Raji (cell line): ENCODE data around the gene MOV10L1.

ENCODE experiments used
- POLR2A ChIP-seq: IDR thresholded peaks from 2 replicates; pipeline ENCODE4 v1.6.1; 2011; ENCODE audit warnings: low read depth, low read length, control low read depth; ENCODE audit not compliant: insufficient read depth

MOV10L1 gene

DNA sequence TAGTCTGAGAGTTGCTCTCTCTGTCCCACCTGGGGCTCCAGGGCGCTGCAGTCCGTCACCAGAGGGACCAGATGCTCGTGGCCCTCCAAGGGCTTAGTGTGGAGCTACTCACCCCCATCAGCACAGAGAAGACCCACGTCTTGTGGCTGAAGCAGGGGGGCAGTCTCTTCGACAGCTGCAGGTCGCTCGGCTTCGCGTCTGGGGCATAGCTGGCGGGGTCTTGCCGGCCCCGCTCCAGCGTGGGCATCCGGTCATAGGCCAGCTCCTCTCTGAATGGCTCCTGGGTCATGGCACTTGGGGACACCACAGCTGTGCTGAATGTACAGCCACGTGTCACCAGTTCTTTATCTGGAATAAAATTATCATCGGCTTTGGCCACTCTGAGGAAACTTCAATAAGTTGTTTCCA is 5.2 kb upstream of the MOV10L1 start:
- no peak for TF ChIP-seq POLR2A

- TF ChIP-seq POLR2A, result no peak
These were observed 4.4 kb upstream of the MOV10L1 start, which contains the start of gene MLC1 for GRCh38 chr22:50085211-50085972. TSS of gene MLC1 (minus strand) at chr22:50085426. CDS start at chr22:50084902, 524 bp downstream.

DNA sequence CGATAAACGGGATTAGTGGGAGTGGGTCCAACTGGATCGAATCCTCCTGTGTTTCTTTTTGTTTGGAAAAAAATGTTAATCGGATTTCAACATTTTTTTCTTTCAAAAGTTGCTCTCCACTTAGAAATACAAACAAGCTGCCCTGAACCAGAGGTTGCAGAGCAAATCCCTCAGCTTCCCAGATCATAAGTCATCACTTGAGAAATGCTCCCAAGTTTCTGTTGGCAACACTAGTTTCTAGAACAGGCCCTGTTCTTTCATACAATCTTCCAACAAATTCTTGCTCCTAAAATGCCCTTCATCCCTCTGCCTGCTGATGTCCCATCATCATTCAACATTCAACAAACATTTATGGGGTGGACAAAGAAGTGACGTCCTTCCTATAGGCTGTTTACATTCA is 3.3 kb upstream of the MOV10L1 start:
- no peak for TF ChIP-seq POLR2A

GRCh38 chr22:50087646-50088045 is 2.2 kb upstream of the MOV10L1 start:
- no peak for TF ChIP-seq POLR2A

- no peak for TF ChIP-seq POLR2A
These were observed 1.7 kb upstream of the MOV10L1 start for GRCh38 chr22:50088096-50088495.

- TF ChIP-seq POLR2A, result no peak
These were observed 575 bp upstream of the MOV10L1 start for GRCh38 chr22:50089231-50089630.

DNA sequence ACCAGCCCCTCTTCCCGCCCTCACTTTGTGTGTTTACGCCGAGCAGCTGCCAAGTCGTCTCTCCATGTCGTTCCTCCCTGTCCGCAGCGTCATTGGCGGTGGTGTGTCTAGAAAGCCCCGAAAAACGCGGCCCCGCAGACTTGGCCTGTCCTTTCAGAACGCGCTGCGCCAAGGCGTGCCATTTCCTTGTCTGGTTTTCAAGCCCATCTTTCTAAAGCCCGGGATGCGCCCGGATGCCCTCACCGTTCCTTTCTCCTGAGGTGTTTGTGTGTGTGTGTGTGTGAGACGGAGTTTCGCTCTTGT is 557 bp downstream of the MOV10L1 start:
- no peak for TF ChIP-seq POLR2A

GRCh38 chr22:50091092-50091768 is 1.4 kb downstream of the MOV10L1 start:
- TF ChIP-seq POLR2A, result no peak

DNA sequence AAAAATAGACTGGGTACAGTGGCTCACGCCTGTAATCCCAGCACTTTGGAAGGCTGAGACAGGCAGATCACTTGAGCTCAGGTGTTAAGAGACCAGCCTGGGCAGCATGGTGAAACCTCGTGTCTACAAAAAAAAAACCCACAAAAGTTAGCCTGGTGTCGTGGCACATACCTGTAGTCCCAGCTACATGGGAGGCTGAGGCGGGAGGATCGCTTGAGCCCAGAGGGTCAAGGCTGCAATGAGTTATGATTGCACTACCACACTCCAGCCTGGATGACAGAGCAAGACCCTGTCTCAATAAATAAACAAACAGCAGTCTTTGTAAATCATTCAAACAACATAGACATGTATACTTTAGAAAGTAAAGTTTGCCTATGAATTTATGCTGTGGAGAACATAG is 2.5 kb downstream of the MOV10L1 start:
- no peak for TF ChIP-seq POLR2A

DNA sequence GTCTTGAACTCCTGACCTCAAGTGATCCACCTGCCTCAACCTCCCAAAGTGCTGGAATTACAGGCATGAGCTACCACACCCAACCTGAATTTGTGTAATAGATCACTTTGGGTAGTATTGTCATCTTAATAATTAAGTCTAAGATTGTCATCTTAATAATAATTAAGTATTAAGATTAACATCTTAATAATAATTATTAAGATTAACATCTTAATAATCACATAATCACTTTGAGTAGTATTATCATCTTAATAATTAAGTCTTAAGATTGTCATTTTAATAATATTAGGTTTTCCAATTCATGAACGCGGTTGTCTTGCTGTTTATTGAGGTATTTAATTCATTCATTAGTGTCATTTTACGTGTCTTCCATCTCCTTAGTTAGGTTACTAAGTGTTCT is 8.2 kb downstream of the MOV10L1 start:
- TF ChIP-seq POLR2A, result no peak

GRCh38 chr22:50101870-50102565 is 12.2 kb downstream of the MOV10L1 start:
- TF ChIP-seq POLR2A, result no peak

- TF ChIP-seq POLR2A, result no peak
These were observed 13.1 kb downstream of the MOV10L1 start for GRCh38 chr22:50102946-50103345.

DNA sequence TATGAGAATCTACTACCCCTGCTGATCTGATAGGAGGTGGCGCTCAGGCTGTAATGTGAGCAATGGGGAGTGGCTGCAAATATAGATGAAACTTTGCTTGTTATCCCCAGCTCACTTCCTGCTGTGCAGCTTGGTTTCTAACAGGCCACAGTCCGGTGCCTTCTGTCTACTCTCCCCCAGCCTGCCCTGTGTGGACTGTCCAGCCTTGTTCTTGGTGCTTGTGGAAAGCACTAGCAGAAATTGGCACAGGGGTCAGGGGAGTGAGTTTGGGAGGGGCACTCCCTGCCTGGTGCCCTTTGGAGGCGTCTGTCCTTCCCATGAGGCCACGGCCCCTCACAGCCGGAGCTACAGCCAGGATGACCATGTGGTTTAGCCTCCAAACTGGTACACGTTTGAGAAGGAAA is 14.3 kb downstream of the MOV10L1 start:
- no peak for TF ChIP-seq POLR2A

GRCh38 chr22:50105208-50106100 is 15.6 kb downstream of the MOV10L1 start:
- no peak for TF ChIP-seq POLR2A

DNA sequence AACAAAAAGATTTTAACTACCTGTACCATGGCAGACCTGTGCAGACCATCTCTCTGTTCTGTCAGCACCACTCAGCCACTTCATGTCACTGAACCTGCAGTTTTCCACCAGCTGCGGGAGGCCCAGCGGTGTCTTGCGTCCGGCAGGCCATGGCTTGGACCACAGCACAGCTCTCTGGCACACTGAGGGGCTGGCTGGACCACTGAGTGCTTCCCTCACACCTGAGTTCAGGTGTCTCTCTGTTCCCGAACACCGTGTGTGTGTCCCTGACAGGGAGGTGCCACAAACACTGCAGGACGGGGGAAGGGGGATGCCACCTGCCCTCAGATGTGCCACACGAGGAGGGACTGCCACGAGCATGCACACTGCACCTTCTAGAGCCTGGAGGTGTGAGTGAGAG is 17.7 kb downstream of the MOV10L1 start:
- TF ChIP-seq POLR2A, result no peak
